Measurements from ENCODE around the gene GPRASP1. TPM values are rescaled to one million over a fixed set of nuclear protein-coding genes. Genes with fewer than 3 reads are reported as not detected.

The GPRASP1 gene
- polyA plus RNA-seq, 1 donor from 2014 or later, result 34.3 TPM

DNA sequence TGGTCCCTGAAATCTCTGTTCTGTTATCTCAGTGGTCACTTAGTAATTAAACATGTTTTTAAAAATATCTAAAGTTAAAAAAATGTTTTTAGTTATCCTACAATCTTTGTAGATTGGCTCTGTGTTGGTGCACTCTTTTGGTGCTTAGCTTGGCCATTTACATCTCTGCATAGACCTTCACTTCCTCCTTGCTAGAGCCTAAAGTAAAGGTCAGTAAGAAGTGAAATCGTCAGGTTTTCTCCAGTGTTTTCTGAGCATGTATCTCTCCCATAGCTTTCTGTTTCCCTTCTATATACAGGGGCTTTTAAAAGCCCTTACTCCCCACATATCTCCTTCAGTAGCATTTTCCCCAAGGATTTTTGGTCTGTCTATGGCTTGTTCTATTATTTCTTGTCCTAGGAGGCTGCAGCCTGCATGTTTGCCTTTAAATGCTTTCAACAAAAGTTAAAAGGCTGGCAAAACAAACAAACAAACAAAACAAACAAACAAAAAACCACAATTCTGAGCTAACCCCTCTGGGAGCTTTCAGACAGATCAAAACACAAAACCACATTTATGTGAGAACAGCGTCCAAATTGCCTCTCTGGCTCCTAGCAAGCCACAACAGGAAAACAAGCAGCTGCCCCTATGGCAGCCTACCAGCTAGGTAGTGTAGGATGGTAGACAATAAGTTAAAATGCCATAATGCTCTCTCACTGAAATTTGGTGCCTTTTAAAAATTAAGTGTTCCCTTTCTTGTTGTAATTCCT lies 33.7 kb downstream of the GPRASP1 start:
- Histone ChIP-seq H3K27ac (ENCODE audit: low read length) (no peak overlapping the region), H3K4me2 (ENCODE audit: low read length) (no peak overlapping the region), H3K27me3 (ENCODE audit: insufficient read depth, low read depth, low read length) (no peaks in the 10 kb centered on the region)

DNA sequence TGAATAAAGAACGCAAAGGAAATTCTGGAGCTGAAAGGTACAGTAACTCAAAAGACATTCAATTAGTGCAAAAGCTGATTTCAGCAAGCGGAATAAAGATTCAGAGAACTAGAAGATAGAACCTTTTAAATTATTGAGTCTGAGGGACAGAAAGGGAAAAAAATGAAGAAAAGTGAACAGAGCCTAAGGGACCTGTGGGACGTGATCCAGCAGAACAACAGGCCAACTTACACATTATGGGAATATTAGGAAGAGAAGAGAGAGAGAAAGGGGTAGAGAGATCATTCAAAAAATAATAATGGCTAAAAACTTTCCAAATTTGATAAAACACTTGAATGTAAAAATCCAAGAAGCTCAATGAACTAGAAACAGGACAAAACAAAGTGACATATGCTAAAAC lies 43.5 kb downstream of the GPRASP1 start:
- H3K9me3 ChIP-seq (ENCODE audit: low read length), result no peaks in the 10 kb centered on the region
- no peaks in the 10 kb centered on the region for H3F3A ChIP-seq (ENCODE audit: insufficient read depth, low read length, poor library complexity, severe bottlenecking)
- no peaks in the 10 kb centered on the region for H3K27me3 ChIP-seq (ENCODE audit: insufficient read depth, low read depth, low read length)
- H3K36me3 ChIP-seq (ENCODE audit: insufficient read depth, low read length), result no peaks in the 10 kb centered on the region
- no peak overlapping the region for H3K4me3 ChIP-seq (ENCODE audit: low read length)
- H3K9me2 ChIP-seq (ENCODE audit: insufficient read depth, low read length), result no peaks in the 10 kb centered on the region
- no peak overlapping the region for H3K9ac ChIP-seq (ENCODE audit: low read length)
- no peak overlapping the region for H2AFZ ChIP-seq (ENCODE audit: low read depth, low read length)
- no peaks in the 10 kb centered on the region for H3K79me2 ChIP-seq (replicated peaks; ENCODE audit: insufficient read depth, low read length)
- no peaks in the 10 kb centered on the region for H4K20me1 ChIP-seq (ENCODE audit: insufficient read depth)
- H3K27ac ChIP-seq (ENCODE audit: low read length), result no peak overlapping the region
- H3K4me2 ChIP-seq (ENCODE audit: low read length), result no peak overlapping the region
- TF ChIP-seq TAF1 (IDR thresholded peaks at IDR 0.05; ENCODE audit: low read depth) (no peak), MXI1 (conservative IDR thresholded peaks at IDR 0.05; ENCODE audit: poor library complexity, severe bottlenecking) (no peak), SMC3 (conservative IDR thresholded peaks at IDR 0.05; ENCODE audit: poor library complexity) (no peak)
- TF ChIP-seq, protein P1, sequence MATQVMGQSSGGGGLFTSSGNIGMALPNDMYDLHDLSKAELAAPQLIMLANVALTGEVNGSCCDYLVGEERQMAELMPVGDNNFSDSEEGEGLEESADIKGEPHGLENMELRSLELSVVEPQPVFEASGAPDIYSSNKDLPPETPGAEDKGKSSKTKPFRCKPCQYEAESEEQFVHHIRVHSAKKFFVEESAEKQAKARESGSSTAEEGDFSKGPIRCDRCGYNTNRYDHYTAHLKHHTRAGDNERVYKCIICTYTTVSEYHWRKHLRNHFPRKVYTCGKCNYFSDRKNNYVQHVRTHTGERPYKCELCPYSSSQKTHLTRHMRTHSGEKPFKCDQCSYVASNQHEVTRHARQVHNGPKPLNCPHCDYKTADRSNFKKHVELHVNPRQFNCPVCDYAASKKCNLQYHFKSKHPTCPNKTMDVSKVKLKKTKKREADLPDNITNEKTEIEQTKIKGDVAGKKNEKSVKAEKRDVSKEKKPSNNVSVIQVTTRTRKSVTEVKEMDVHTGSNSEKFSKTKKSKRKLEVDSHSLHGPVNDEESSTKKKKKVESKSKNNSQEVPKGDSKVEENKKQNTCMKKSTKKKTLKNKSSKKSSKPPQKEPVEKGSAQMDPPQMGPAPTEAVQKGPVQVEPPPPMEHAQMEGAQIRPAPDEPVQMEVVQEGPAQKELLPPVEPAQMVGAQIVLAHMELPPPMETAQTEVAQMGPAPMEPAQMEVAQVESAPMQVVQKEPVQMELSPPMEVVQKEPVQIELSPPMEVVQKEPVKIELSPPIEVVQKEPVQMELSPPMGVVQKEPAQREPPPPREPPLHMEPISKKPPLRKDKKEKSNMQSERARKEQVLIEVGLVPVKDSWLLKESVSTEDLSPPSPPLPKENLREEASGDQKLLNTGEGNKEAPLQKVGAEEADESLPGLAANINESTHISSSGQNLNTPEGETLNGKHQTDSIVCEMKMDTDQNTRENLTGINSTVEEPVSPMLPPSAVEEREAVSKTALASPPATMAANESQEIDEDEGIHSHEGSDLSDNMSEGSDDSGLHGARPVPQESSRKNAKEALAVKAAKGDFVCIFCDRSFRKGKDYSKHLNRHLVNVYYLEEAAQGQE (IDR thresholded peaks at IDR 0.05; ENCODE audit: borderline replicate concordance), result no peak

More for the DNA sequence above, 33.7 kb downstream of the GPRASP1 start:
- Histone ChIP-seq H3K4me3 (ENCODE audit: low read length) (no peak overlapping the region), H3K36me3 (ENCODE audit: insufficient read depth, low read length) (no peaks in the 10 kb centered on the region), H3K79me2 (replicated peaks; ENCODE audit: insufficient read depth, low read length) (no peaks in the 10 kb centered on the region), H3F3A (ENCODE audit: insufficient read depth, low read length, poor library complexity, severe bottlenecking) (no peaks in the 10 kb centered on the region), H2AFZ (ENCODE audit: low read depth, low read length) (no peak overlapping the region), H3K9me3 (ENCODE audit: low read length) (no peaks in the 10 kb centered on the region), H3K9ac (ENCODE audit: low read length) (no peak overlapping the region), H3K9me2 (ENCODE audit: insufficient read depth, low read length) (no peaks in the 10 kb centered on the region), H4K20me1 (ENCODE audit: insufficient read depth) (no peaks in the 10 kb centered on the region)
- TF ChIP-seq SMC3 (conservative IDR thresholded peaks at IDR 0.05; ENCODE audit: poor library complexity) (no peak), POLR2AphosphoS5 (IDR thresholded peaks at IDR 0.05) (no peak), EP300 (conservative IDR thresholded peaks at IDR 0.05; ENCODE audit: poor library complexity, severe bottlenecking) (no peak), MXI1 (conservative IDR thresholded peaks at IDR 0.05; ENCODE audit: poor library complexity, severe bottlenecking) (no peak), EZH2 (IDR thresholded peaks at IDR 0.05; ENCODE audit: borderline replicate concordance, insufficient read depth, low read length, poor library complexity, severe bottlenecking) (no peak), TAF1 (IDR thresholded peaks at IDR 0.05; ENCODE audit: low read depth) (no peak), RAD21 (conservative IDR thresholded peaks at IDR 0.05) (no peak)
- TF ChIP-seq, protein P2, sequence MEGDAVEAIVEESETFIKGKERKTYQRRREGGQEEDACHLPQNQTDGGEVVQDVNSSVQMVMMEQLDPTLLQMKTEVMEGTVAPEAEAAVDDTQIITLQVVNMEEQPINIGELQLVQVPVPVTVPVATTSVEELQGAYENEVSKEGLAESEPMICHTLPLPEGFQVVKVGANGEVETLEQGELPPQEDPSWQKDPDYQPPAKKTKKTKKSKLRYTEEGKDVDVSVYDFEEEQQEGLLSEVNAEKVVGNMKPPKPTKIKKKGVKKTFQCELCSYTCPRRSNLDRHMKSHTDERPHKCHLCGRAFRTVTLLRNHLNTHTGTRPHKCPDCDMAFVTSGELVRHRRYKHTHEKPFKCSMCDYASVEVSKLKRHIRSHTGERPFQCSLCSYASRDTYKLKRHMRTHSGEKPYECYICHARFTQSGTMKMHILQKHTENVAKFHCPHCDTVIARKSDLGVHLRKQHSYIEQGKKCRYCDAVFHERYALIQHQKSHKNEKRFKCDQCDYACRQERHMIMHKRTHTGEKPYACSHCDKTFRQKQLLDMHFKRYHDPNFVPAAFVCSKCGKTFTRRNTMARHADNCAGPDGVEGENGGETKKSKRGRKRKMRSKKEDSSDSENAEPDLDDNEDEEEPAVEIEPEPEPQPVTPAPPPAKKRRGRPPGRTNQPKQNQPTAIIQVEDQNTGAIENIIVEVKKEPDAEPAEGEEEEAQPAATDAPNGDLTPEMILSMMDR (IDR thresholded peaks at IDR 0.05; ENCODE audit: poor library complexity, severe bottlenecking), result no peak
- TF ChIP-seq, protein P1 (IDR thresholded peaks at IDR 0.05; ENCODE audit: borderline replicate concordance), result no peak

All from neural cell (in vitro differentiated cells).